ENCODE data around the gene SART1. TPM values are rescaled to one million over a fixed set of nuclear protein-coding genes. Genes with fewer than 3 reads are reported as not detected.

Gene SART1
- 34.2 and 34.8 TPM in 2 replicates for total RNA-seq

GRCh38 chr11:65961267-65962140 lies at the start of gene SART1:
Gene SART1 (plus strand): TSS chr11:65961734. CDS start chr11:65961781, 47 bp downstream.

GRCh38 chr11:65918211-65919140 lies 43.1 kb upstream of the SART1 start, which contains the start of gene C11orf68:
Gene C11orf68 (minus strand): TSS chr11:65919062. CDS start chr11:65919031, 31 bp downstream.

GRCh38 chr11:65919141-65919572 lies 42.4 kb upstream of the SART1 start, which contains the start of gene DRAP1:
Gene DRAP1 (plus strand): TSS chr11:65919426. CDS start chr11:65919502, 76 bp downstream.

GRCh38 chr11:65945430-65945911 lies 16.1 kb upstream of the SART1 start, which contains the start of gene TSGA10IP:
Gene TSGA10IP (plus strand): TSS chr11:65945480. CDS start chr11:65945676, 196 bp downstream.

GRCh38 chr11:66001942-66002647 lies 40.6 kb downstream of the SART1 start, which contains the start of the genes BANF1 and EIF1AD:
Gene BANF1 (plus strand): TSS chr11:66002503. CDS start chr11:66003251, 748 bp downstream.
Gene EIF1AD (minus strand): TSS chr11:66002157. CDS start chr11:66000389, 1,768 bp downstream.

GRCh38 chr11:66011785-66012303 lies 50.3 kb downstream of the SART1 start, which contains the start of gene CST6:
Gene CST6 (plus strand): TSS chr11:66012008. CDS start chr11:66012045, 37 bp downstream.

GRCh38 chr11:66026017-66026529 lies 64.5 kb downstream of the SART1 start, which contains the start of gene CATSPER1:
Gene CATSPER1 (minus strand): TSS chr11:66026479. CDS start chr11:66026379, 100 bp downstream.

Other genes starting within 250 kb of the SART1 start
- gene KAT5, start 249.5 kb upstream of the SART1 start, total RNA-seq, result 42.6 and 44.5 TPM in 2 replicates
- 33.0 and 38.6 TPM in 2 replicates for gene RNASEH2C, start 240.9 kb upstream of the SART1 start, total RNA-seq
- gene AP5B1, start 180.8 kb upstream of the SART1 start, total RNA-seq, result 12.9 and 14.3 TPM in 2 replicates
- gene OVOL1, start 174.7 kb upstream of the SART1 start, total RNA-seq, result not detected in 2 replicates
- 1.2 and 2.9 TPM in 2 replicates for gene SNX32, start 127.8 kb upstream of the SART1 start, total RNA-seq
- gene CFL1, start 103.6 kb upstream of the SART1 start, total RNA-seq, result 768 and 957 TPM in 2 replicates
- gene MUS81, start 101.3 kb upstream of the SART1 start, total RNA-seq, result 38.2 and 65.9 TPM in 2 replicates
- 38.3 and 39.7 TPM in 2 replicates for gene EFEMP2, start 88.9 kb upstream of the SART1 start, total RNA-seq
- gene CTSW, start 81.9 kb upstream of the SART1 start, total RNA-seq, result under 0.01 TPM in 1 of 2 replicates, not detected in the other
- gene FIBP, start 73.3 kb upstream of the SART1 start, total RNA-seq, result 241 and 303 TPM in 2 replicates
- gene CCDC85B, start 71.1 kb upstream of the SART1 start, total RNA-seq, result 53.4 and 63.9 TPM in 2 replicates
- gene FOSL1, start 61.3 kb upstream of the SART1 start, total RNA-seq, result 42.3 and 103 TPM in 2 replicates
- gene C11orf68, start 42.7 kb upstream of the SART1 start, total RNA-seq, result 35.6 and 38.1 TPM in 2 replicates
- 370 and 389 TPM in 2 replicates for gene DRAP1, start 42.3 kb upstream of the SART1 start, total RNA-seq
- not detected in 2 replicates for gene TSGA10IP, start 16.3 kb upstream of the SART1 start, total RNA-seq
- 28.7 and 37.3 TPM in 2 replicates for gene EIF1AD, start 40.4 kb downstream of the SART1 start, total RNA-seq
- gene BANF1, start 40.8 kb downstream of the SART1 start, total RNA-seq, result 22.9 and 27.9 TPM in 2 replicates
- 0.20 TPM in 1 of 2 replicates, not detected in the other for gene CST6, start 50.3 kb downstream of the SART1 start, total RNA-seq
- gene CATSPER1, start 64.7 kb downstream of the SART1 start, total RNA-seq, result 0.78 TPM in 1 of 2 replicates, not detected in the other
- not detected in 2 replicates for gene GAL3ST3, start 87.4 kb downstream of the SART1 start, total RNA-seq
- 154 and 157 TPM in 2 replicates for gene SF3B2, start 90.6 kb downstream of the SART1 start, total RNA-seq
- gene PACS1, start 108.5 kb downstream of the SART1 start, total RNA-seq, result 15.8 and 21.3 TPM in 2 replicates

Measured in subcutaneous preadipocyte (primary cell).